NCI-H1092 (cell line): ENCODE results near the gene ADPRHL1.
"Not testable (repeated sequence)": the region's sequence is repeated elsewhere in the genome, so short reads cannot be mapped to it uniquely, and the experiment has no call there.

Experiments
- DNase-seq: peaks from one replicate; lab custom pipeline; 2025; lab: John Stamatoyannopoulos, UW

The ADPRHL1 gene

DNA sequence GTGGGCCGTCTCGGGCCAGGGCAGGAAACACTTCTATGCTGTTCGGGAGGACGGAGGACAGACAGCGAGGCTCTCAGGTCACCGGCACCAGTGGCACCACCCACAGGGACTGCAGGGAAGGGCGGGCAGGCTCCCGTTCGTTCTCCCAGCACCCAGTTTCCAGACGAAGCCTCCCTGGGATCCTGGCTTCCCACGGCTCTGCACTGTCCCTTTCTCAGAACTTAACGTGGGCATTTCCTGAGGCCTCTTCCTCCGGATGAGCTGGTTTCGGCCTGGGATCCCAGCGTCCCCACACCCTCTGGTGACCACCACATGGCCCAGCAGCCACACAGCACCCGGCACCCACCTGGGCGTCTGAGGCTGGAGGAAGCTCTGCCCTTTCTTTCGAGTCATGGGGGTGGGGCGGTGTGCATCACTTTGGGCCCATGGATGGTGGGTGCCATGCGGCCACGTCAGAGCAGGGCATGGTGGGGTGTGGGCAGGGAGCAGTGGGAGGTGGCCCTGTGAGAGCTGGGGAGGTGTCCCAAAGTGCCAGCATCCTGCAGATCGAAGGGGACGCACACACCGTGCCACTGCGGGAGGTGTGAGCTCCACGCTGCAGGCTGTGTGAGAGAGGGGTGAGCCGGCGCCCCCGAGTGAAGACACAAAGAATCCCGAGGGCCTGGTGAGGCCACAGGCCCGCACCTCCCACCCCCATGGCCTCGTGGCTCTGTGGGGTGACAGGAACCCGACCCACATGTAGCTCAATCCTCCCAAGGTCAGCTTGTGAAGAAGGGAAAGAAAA lies 50.6 kb downstream of the ADPRHL1 start:
- no peak for DNase-seq

GRCh38 chr13:113401452-113402415 lies 51.6 kb downstream of the ADPRHL1 start:
- no peak for DNase-seq

- no peak for DNase-seq
Measured at GRCh38 chr13:113400621-113401451, 52.5 kb downstream of the ADPRHL1 start.

DNA sequence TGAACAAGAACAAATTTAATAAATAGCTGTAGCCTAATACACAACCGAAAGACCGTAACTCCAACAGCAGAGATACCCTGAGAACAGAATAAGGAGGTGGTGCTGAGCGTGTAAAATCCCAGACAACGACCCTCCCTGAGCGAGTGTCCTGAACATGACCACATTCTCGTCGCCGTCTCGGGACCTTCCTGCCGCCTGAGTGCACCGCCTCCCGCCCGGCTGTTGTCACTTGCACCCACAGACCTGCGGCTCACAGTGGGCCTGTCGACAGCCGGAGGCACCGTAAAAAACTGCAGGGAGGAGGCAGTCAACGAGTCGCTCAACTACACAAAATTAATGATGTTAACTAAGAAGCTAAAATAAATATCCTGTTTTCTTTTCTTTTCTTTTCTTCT lies 53.5 kb downstream of the ADPRHL1 start:
- no peak for DNase-seq

DNA sequence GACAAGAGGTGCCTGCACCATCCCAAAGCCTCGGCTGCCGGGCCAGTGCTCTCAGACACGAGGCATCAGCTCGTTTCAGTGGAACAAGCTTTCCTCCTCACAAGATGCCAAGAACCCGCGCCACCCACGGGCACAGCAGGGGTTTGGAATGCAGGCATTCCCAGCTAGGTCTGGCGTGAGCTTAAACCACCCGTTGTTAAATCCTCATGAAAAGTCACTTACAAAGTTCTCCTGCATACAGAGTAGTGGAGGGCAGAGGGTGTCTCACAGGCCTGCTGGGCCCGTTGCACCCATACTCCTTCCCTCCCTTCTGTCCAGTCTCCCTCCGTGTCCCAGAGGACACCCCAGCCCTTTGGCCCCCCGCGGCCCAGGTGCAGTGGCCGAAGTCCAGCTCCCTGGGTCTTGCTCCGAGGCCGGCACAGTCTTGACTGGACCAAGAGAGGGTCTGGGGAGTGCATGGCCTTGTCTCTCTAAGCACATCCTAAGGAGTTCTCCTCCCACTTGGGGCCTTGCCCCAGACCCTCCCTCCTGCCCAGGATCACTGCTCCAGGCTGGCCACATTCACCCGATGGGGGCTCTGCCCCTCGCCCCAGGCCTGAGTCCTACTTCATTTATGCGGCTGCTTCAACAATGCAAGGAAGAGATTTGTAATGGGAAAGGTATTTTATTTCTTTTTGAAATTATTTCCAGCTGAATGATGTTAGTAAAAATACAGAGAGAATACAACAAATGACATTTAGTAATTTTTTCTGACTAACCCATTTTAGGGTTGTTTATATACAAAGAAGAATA lies 54.1 kb downstream of the ADPRHL1 start:
- no peak for DNase-seq

- no peak for DNase-seq
Measured at GRCh38 chr13:113397608-113398425, 55.5 kb downstream of the ADPRHL1 start.

DNA sequence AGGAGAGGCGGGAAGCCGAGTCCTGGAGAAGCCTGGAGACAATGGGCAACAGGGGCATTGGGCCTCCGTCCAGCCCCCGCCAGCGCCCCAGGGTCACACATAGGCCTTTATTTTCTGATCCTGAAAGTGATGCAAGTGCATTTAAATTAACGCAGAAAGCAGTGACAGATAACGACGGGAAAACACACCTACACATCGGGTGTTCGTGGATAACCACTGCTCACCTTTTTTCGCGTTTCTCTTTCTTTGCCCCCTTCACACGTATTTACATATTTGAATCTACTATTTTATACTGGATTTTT lies 59.0 kb downstream of the ADPRHL1 start:
- no peak for DNase-seq

DNA sequence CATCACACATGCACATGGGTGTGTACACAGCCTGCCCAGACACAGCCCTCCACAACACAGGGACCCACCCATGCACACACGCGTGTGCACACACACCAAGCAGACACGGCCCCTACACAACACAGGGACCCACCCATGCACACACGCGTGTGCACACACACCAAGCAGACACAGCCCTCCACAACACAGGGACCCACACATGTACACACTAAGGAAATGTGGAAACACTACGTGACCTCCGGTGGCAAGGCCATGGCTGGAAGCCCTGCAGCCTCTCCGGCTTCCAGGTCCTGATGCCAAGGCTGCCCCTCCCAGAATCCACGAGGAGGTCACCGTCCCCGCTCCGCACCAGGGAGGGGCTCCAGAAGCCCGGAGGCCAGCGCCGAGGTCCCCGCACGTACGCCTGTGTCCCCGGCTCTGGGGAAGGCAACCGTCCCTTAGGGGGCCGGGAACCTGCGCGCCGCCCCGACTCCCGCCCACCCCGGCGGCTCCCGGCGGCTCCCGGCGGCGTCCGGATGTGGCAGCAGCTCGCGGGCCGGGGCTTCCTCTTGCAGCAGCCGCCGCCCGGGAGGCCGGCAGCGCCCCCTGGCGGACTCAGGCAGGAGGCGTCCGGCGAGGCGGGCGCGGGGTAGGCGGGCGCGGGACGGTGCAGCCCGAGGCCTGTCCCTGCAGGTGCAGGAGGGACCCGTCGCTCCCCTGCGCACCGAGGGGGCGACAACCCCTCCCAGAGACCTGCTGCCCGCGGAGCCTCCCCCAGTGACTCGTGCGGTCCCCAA lies 59.5 kb downstream of the ADPRHL1 start:
- peak; percentile 72 for DNase-seq

- no peak for DNase-seq
Measured at GRCh38 chr13:113393226-113393562, 60.1 kb downstream of the ADPRHL1 start.

- no peak for DNase-seq
Measured at GRCh38 chr13:113390874-113391497, 62.3 kb downstream of the ADPRHL1 start.

DNA sequence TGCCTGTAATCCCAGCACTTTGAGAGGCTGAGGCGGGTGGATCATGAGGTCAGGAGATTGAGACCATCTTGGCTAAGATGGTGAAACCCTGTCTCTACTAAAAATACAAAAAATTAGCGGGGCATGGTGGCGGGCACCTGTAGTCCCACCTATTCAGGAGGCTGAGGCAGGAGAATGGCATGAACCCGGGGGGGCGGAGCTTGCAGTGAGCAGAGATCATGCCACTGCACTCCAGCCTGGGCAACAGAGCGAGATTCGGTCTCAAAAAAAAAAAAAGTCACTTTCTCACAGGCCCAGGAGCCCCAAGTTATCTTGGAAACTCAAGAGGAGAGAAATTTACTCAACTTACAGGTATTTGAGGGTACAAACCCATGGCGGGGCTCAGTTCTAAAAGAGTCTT lies 63.7 kb downstream of the ADPRHL1 start:
- DNase-seq, result not testable (repeated sequence)

DNA sequence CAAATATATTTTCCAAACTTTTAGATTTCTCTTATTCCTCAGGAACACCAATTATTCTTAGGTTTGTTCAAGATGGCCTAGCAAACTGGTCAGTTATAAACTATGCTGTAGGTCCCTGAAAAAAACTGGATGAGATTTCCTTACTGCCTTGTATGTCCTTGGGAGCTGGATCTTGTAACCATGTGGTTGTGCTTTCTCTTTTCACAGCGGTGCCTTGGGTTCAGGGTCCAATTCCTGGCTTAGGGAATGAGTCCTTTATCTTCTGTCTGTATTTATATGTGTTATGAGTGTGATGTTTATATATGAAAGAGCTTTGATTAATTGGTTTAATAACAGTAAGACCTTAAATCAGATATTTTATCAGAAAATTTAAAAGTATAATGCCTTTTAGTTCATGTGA lies 65.9 kb downstream of the ADPRHL1 start:
- no peak for DNase-seq

GRCh38 chr13:113383089-113383488 lies 70.2 kb downstream of the ADPRHL1 start:
- DNase-seq, result no peak

GRCh38 chr13:113382542-113382941 lies 70.7 kb downstream of the ADPRHL1 start:
- DNase-seq, result not testable (repeated sequence)

DNA sequence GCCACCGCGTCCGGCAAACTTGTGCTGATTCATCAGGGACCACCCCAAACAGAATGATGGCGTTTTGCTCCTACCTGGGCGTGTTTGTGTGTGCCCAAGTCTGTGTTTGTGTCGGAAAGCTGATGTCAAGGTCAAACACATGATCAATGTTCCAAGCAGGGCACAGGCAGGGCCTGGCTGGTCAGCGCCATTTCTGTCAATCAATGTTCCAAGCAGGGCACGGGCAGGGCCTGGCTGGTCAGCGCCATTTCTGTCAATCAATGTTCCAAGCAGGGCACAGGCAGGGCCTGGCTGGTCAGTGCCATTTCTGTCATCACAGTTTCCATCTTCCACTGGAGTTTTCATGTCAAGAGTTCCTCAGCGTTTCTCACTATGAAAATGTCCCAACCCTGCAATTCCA lies 74.5 kb downstream of the ADPRHL1 start:
- DNase-seq, result no peak

DNA sequence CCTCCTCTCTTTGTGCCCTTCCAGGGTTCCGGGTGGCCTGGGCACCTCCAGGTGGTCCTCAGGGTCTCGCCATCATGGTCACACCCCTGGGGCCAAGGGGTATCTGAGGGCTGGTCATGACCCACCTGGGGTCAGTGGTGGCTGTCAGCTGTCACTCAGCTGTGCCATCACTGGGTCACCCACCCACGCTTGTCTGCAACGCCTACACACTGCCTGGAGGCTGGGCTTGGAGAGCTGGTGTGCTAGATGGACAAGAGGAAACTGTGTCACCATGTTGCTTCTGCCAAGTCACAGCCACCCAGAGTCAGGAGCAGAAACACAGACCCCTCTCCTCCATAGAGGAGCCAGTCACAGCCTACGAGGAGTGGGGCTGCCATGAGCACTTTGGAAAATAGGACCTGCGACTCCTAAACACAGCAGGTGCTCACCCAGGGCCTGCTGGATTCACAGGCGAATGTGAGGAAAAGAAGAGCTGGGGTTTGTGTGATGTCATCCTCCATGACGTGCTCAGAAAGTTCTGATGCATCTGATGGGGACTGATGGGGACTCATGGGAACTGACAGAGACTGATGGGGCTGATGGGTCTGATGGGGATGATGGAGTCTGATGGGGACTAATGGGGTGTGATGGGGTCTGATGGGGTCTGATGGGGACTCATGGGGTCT lies 78.6 kb downstream of the ADPRHL1 start:
- no peak for DNase-seq

DNA sequence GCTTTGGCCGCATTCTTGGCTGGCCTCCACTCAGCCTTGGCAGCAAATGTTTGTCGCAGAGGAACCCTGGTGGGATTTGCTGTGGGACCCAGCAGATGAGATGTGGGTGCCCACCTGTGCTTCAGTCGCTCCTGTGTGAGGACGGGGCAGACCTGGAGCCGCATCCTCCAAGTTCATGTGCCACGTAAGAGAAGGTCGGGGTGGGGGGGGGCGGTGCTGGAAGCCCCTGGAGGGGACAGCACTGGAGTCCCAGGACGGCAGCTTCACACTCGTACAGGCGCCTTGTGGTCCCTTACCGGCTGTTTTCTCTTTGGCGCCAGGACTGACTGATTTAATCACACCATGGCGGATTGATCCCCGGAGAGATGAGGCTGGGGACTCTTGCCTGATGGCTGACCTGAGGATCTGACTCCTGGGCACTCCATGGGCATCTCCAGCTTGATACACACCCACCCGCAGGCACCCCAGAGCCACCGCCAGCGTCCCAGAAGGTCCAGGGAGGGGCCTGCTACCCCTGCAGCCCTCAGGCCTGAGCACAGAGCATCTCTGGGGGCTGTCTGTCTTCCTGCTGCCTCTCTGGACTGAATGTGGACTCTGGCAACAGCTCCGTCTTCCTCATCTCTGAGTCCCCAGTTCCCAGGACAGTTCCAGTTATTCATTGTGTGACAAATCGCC lies 79.3 kb downstream of the ADPRHL1 start:
- DNase-seq, result no peak

DNA sequence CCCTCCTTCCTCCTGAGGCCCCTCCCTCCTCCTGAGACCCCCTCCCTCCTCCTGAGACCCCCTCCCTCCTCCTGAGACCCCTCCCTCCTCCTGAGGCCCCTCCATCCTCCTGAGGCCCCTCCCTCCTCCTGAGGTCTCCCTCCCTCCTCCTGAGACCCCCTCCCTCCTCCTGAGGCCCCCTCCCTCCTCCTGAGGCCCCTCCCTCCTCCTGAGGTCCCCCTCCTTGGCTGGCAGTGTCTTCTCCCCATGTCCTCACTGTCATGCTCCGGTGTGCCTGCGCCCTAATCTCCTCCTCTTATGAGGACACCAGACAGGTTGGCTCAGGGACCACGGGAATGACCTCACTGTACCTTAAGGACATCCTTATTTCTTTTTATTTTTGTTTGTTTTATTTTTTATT lies 81.6 kb downstream of the ADPRHL1 start:
- not testable (repeated sequence) for DNase-seq
